Neural progenitor cell (in vitro differentiated cells): ENCODE data around the gene DUSP2. TPM values are rescaled to one million over a fixed set of nuclear protein-coding genes. Genes with fewer than 3 reads are reported as not detected.

Experiments
- DNase-seq: peaks from one replicate; pipeline ENCODE4 v3.0.0-alpha.2; 2016; ENCODE audit warnings: low spot score
- H2AFZ ChIP-seq: fragments of 200-600 bp; sonication (generic); replicated peaks from 2 replicates; pipeline ENCODE4 v1.6.1; 2016; ENCODE audit warnings: antibody characterized with exemption
- H3F3A ChIP-seq: fragments of 200-600 bp; sonication (generic); 2 replicates; pipeline ENCODE4 v1.6.1; 2016; ENCODE audit warnings: antibody characterized with exemption, low read depth
- H3K27ac ChIP-seq: fragments of 200-600 bp; sonication (generic); 2 replicates; pipeline ENCODE4 v1.5.1; 2016; ENCODE audit warnings: mild to moderate bottlenecking
- H3K27me3 ChIP-seq: fragments of 200-600 bp; sonication (generic); 2 replicates; pipeline ENCODE4 v1.6.1; 2016; ENCODE audit warnings: mild to moderate bottlenecking, moderate library complexity
- H3K36me3 ChIP-seq: fragments of 200-600 bp; sonication (generic); 2 replicates; pipeline ENCODE4 v1.5.1; 2016
- H3K4me1 ChIP-seq: fragments of 200-600 bp; sonication (generic); 2 replicates; pipeline ENCODE4 v1.6.1; 2016; ENCODE audit warnings: mixed run types
- H3K4me2 ChIP-seq: fragments of 200-600 bp; sonication (generic); 2 replicates; pipeline ENCODE4 v1.6.1; 2016
- H3K4me3 ChIP-seq: fragments of 200-600 bp; sonication (generic); 2 replicates; pipeline ENCODE4 v1.5.1; 2016
- H3K79me2 ChIP-seq: fragments of 200-600 bp; sonication (generic); 2 replicates; pipeline ENCODE4 v1.6.1; 2016; ENCODE audit warnings: low read depth
- H3K9ac ChIP-seq: fragments of 200-600 bp; sonication (generic); 2 replicates; pipeline ENCODE4 v1.6.1; 2016
- H3K9me3 ChIP-seq: fragments of 200-600 bp; sonication (generic); 2 replicates; pipeline ENCODE4 v1.5.1; 2016; ENCODE audit warnings: low read depth
- H4K20me1 ChIP-seq: fragments of 200-600 bp; sonication (generic); 2 replicates; pipeline ENCODE4 v1.6.1; 2016; ENCODE audit warnings: low read depth
- H3K27ac Mint-ChIP-seq: 3 replicates; pipeline ENCODE4 v1.8.0; 2021; ENCODE audit warnings: mixed read lengths
- H3K27me3 Mint-ChIP-seq: 2 replicates; pipeline ENCODE4 v1.8.0; 2022; ENCODE audit warnings: low read depth, mild to moderate bottlenecking, inconsistent platforms, moderate library complexity, mixed read lengths; ENCODE audit not compliant: insufficient read depth
- H3K36me3 Mint-ChIP-seq: 3 replicates; pipeline ENCODE4 v1.8.0; 2021; ENCODE audit warnings: mixed read lengths
- H3K4me1 Mint-ChIP-seq: 3 replicates; pipeline ENCODE4 v1.8.0; 2021; ENCODE audit warnings: mixed read lengths
- H3K4me3 Mint-ChIP-seq: 3 replicates; pipeline ENCODE4 v1.8.0; 2021; ENCODE audit warnings: mild to moderate bottlenecking, moderate library complexity, mixed read lengths
- H3K9me3 Mint-ChIP-seq: 3 replicates; pipeline ENCODE4 v1.8.0; 2020; ENCODE audit warnings: mixed read lengths
- EZH2 ChIP-seq: fragments of 200-600 bp; sonication (generic); IDR thresholded peaks from 2 replicates; pipeline ENCODE4 v1.6.1; 2017; ENCODE audit warnings: antibody characterized with exemption, mild to moderate bottlenecking, moderate library complexity
- EZH2phosphoT487 ChIP-seq: fragments of 200-600 bp; sonication (generic); IDR thresholded peaks from 2 replicates; pipeline ENCODE4 v1.6.1; 2017; ENCODE audit warnings: antibody characterized with exemption
- total RNA-seq: library from RNA; depleted of rRNA; stranded (reverse); fragments of >200 nt; gene quantifications from 2 replicates; pipeline ENCODE4 v1.2.3, GENCODE V29; 2015; ENCODE audit warnings: low replicate concordance
- TF ChIP-seq, protein P1 (sequence below): fragments of 200-600 bp; sonication (generic); IDR thresholded peaks from 2 replicates; pipeline ENCODE4 v1.5.1; 2017; ENCODE audit warnings: antibody characterized with exemption, mild to moderate bottlenecking

Gene DUSP2
- total RNA-seq, 1 donor from 2014 or later = not detected

DNA sequence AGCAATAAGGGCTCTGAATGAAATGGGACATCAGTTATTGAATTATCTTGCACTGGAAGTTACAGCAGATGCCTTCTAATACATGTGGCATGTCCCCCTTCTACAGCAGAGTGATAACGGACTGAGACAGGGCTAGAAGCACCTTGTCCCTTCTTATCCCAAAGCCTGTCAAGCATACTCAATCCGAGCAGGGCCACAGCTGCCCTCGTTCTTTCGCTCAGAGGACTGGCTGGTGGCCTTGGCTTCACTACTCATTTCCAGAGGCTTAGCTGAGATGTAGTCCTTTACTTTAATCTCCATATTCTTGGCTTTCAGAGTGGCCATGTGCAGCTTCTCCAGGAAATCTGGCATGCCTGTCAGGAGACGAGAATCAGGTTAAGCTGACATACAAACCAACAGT is 41.3 kb upstream of the DUSP2 start:
- no peak overlapping the region for H2AFZ ChIP-seq
- no peaks in the 10 kb centered on the region for H3K9me3 Mint-ChIP-seq
- H4K20me1 ChIP-seq = no peaks in the 10 kb centered on the region
- H3K36me3 ChIP-seq = peaks cover 9% of the 10 kb centered on the region
- no peaks in the 10 kb centered on the region for H3K4me1 Mint-ChIP-seq
- no peak overlapping the region for H3K4me2 ChIP-seq
- no peak overlapping the region for H3K27ac Mint-ChIP-seq
- no peak overlapping the region for H3K9ac ChIP-seq
- H3K4me1 ChIP-seq = no peaks in the 10 kb centered on the region
- H3F3A ChIP-seq = peaks cover 13% of the 10 kb centered on the region
- H3K27ac ChIP-seq = no peak overlapping the region
- H3K9me3 ChIP-seq = no peaks in the 10 kb centered on the region
- DNase-seq = no peak
- H3K36me3 Mint-ChIP-seq = peaks cover 26% of the 10 kb centered on the region
- TF ChIP-seq EZH2phosphoT487 (no peak), EZH2 (no peak)
- TF ChIP-seq, protein P1, sequence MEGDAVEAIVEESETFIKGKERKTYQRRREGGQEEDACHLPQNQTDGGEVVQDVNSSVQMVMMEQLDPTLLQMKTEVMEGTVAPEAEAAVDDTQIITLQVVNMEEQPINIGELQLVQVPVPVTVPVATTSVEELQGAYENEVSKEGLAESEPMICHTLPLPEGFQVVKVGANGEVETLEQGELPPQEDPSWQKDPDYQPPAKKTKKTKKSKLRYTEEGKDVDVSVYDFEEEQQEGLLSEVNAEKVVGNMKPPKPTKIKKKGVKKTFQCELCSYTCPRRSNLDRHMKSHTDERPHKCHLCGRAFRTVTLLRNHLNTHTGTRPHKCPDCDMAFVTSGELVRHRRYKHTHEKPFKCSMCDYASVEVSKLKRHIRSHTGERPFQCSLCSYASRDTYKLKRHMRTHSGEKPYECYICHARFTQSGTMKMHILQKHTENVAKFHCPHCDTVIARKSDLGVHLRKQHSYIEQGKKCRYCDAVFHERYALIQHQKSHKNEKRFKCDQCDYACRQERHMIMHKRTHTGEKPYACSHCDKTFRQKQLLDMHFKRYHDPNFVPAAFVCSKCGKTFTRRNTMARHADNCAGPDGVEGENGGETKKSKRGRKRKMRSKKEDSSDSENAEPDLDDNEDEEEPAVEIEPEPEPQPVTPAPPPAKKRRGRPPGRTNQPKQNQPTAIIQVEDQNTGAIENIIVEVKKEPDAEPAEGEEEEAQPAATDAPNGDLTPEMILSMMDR = no peak
- no peak overlapping the region for H3K4me3 Mint-ChIP-seq
- no peaks in the 10 kb centered on the region for H3K27me3 ChIP-seq
- peaks cover 2% of the 10 kb centered on the region for H3K27me3 Mint-ChIP-seq
- no peaks in the 10 kb centered on the region for H3K79me2 ChIP-seq
- no peak overlapping the region for H3K4me3 ChIP-seq

DNA sequence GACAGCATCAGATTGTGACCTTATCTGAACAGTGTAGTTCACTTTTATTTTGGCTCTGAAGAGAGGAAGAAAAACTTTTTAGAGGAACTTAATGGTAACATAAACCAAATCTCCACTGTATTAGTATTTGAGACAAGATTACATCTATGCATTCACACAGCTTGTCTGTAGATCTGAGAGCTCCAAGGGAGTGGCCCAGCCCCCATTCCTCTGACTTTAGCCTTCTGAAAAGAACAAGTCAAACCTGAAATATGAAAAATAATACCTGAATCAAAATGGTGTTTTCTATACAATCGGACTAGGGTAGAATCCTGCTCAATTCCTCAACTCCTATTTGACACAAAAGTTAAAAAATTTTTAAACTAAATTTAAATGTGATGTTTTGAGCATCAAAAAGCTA is 40.3 kb upstream of the DUSP2 start:
- Histone ChIP-seq H3K36me3 (peaks cover 6% of the 10 kb centered on the region), H3K27ac (no peak overlapping the region), H3F3A (peaks cover 13% of the 10 kb centered on the region), H3K4me2 (no peak overlapping the region), H3K9ac (no peak overlapping the region), H3K4me1 (no peaks in the 10 kb centered on the region), H3K9me3 (no peaks in the 10 kb centered on the region), H2AFZ (no peak overlapping the region), H3K79me2 (no peaks in the 10 kb centered on the region), H3K27me3 (no peaks in the 10 kb centered on the region), H4K20me1 (no peaks in the 10 kb centered on the region), H3K4me3 (no peak overlapping the region)
- Mint-ChIP-seq H3K27ac (no peak overlapping the region), H3K27me3 (peaks cover 2% of the 10 kb centered on the region), H3K36me3 (peaks cover 21% of the 10 kb centered on the region), H3K4me3 (no peak overlapping the region), H3K9me3 (no peaks in the 10 kb centered on the region), H3K4me1 (no peaks in the 10 kb centered on the region)
- no peak for TF ChIP-seq EZH2
- TF ChIP-seq EZH2phosphoT487 = no peak
- TF ChIP-seq, protein P1 = no peak
- DNase-seq = no peak

DNA sequence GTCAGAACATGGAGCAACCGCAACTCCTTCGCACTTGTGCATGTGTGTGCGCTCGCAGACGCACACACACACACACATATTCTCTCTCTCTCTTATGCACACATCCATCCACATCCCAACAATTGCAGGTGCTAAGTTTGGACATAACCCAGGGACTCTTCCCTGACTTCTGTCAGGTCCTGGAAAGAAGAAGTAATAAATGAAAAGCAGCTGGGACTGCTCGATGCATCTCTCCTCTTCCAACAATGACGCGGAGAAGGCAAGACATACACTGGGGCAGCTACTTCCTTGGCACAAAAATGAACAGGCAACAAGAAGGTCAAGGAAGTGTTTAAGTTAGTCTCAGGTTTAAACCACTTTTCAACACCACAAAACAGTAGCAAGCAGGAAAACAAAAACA is 39.7 kb upstream of the DUSP2 start:
- no peaks in the 10 kb centered on the region for H3K9me3 ChIP-seq
- no peak overlapping the region for H3K27ac ChIP-seq
- H3K27me3 Mint-ChIP-seq = peaks cover 2% of the 10 kb centered on the region
- H3K4me1 Mint-ChIP-seq = no peaks in the 10 kb centered on the region
- no peaks in the 10 kb centered on the region for H3K79me2 ChIP-seq
- no peak overlapping the region for H3K9ac ChIP-seq
- no peaks in the 10 kb centered on the region for H4K20me1 ChIP-seq
- no peaks in the 10 kb centered on the region for H3K27me3 ChIP-seq
- H2AFZ ChIP-seq = no peak overlapping the region
- H3K4me3 Mint-ChIP-seq = no peak overlapping the region
- TF ChIP-seq EZH2phosphoT487 (no peak), EZH2 (no peak)
- TF ChIP-seq, protein P1 = no peak
- H3F3A ChIP-seq = peaks cover 13% of the 10 kb centered on the region
- no peak overlapping the region for H3K4me2 ChIP-seq
- H3K4me3 ChIP-seq = no peak overlapping the region
- H3K4me1 ChIP-seq = no peaks in the 10 kb centered on the region
- no peak overlapping the region for H3K27ac Mint-ChIP-seq
- H3K36me3 ChIP-seq = peaks cover 6% of the 10 kb centered on the region
- no peaks in the 10 kb centered on the region for H3K9me3 Mint-ChIP-seq
- no peak for DNase-seq
- peaks cover 21% of the 10 kb centered on the region for H3K36me3 Mint-ChIP-seq
